GM18867 (cell line): ENCODE results near the gene TMEM43.

Source experiments
- ATAC-seq: cut with Tn5 transposase; IDR thresholded peaks from one replicate; pipeline ENCODE4 v1.9.1; 2021; ENCODE audit warnings: mild to moderate bottlenecking, moderate library complexity; ENCODE audit not compliant: unreplicated experiment

The TMEM43 gene

DNA sequence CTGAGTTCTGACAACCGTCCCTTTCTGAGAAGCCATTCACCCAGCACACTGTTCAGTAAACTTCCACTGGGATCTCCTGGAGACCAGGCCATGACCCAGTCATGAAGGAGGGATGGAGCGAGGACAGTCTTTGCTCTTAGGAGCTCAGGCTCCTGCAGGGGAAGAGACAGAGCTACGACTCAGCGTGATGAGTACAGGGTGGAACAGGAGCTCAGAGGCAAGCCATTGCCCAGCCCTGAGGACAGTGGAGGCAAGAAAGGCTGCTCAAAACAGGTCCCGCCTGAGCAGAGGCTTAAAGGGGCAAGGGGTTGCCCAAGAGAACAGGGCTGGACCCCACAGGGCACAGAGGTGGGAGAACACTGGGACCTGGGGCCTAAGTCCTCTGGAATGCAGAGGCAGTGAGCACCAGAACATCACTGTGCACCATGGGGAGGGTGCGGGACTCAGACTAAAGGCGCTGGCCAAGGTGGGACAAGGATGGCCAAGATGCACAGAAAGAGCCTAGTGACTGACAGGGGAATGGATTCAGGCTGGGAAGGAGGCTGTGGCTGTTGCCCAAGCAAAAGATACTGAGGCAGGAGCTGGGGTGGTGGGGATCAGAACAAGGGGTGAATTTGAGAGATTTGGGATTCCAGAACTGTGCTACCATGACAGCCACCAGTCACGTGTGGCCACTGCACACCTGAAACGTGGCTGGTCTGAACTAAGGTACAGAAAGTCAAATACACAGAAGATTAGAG, 25.8 kb downstream of the TMEM43 start:
- ATAC-seq: no peak

DNA sequence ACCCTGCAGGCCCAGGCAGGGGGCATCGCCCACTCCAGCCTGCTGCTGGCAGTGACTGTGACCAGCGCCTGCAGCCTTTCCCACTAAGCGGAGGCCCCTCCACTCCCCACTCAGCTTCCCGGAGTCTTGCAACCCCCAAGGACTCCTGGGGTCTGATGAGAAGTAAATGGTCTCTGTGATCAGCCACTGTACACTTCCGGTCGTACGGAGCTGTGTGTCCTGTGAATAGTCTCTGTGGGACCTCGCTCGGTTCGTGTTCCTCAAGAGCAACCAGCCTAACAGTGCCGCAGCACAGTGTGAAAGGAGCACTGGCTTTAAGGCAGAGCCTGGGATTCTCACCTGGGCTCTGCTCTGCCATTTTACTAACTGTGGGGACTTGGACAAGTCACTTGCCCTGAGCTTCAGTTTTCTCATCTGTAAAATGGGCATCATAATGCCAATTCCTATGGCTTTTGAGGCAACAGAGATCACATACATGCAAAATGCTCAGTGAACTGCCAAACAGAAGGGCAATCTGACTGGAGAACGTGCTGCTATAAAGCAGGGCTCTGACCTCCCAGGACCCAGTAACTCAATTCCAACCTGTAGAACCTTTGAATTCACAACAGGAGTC, 26.7 kb downstream of the TMEM43 start:
- ATAC-seq: no peak

DNA sequence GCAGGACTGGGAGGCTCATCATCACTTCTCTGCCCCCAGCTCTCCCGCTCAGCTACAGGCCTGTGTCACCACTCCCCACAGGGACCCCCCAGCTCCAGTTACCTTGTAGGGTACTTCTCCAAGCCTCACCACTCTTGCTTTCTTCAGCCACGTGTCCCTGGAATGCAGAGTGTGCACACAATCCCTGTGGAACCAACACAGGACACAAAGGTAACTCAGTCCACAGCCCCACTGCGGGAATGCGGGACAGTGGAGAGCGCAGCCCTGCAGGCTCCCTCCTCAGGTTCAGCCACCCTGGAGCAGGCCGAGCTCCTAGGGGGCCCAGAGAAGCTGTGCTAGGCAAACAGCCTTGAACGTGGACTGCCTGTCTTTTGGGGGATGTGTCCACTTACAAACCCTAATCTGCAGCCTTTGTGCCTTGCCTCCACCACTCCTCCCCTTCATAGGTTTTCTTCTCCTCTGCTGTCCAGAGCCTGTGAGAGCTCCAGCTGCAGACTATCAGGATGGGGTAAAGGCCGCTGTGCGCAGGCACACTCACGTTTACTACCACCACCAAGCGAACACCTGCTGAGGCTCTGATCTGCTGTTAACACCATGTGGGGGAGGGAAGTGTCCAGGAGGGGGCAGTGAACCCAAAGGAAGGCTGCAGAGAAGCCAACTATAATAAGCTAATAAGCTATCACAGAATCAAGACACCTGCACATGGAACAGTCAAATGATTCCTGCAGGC, 27.5 kb downstream of the TMEM43 start:
- ATAC-seq: no peak

DNA sequence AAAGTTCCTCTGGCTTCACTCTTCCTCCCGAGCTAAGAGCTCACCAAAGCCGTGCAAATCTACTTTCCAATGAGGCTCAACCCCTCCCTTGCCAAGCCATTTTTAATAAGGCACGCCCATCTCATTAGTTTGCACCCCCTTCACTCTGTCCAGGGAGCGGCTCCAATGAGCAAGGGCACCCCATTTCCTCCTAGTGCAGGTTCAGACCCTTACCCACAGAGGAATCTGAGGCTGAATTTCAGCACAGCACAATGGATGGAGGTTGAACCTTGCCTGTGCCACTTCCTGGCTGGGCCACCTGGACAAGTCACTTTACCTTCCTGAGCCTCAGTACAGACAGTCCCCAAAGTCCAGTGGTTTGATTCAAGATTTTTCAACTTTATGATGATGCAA, 28.1 kb downstream of the TMEM43 start:
- ATAC-seq: no peak

DNA sequence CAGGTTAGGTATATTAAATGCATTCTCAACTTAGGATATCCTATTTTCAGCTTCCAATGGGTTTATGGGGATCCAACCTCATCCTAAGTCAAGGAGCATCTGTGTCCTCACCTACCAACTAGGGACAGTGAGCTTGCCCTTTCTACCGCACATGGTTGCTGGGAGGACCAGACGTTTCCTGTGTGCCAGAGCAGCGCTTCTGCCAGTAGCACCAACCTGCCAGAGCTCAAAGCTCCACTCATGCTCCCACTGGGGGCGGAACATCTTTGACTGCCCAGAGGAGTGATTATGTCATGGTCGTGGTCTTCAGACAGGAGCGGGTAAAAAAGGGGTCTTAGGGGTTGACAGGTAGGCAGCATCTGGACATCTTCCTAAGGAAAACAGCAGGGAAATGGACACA, 28.8 kb downstream of the TMEM43 start:
- ATAC-seq: no peak

DNA sequence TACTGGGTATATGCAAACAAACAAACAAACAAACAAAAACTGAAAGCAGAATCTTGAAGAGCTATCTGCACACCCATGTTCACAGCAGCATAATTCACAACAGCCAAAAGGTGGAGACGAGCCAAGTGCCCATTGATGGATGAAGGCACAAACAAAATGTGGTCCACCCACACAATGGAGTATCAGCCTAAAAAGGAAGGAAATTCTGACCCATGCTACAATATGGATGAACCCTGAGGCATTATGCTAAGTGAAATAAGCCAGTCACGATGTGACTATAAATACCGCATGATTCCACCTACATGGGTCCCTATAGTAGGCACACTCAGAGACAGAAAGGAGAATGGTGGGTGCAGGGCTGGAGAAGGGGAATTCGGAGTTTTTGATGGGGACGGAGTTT, 29.4 kb downstream of the TMEM43 start:
- ATAC-seq: no peak

DNA sequence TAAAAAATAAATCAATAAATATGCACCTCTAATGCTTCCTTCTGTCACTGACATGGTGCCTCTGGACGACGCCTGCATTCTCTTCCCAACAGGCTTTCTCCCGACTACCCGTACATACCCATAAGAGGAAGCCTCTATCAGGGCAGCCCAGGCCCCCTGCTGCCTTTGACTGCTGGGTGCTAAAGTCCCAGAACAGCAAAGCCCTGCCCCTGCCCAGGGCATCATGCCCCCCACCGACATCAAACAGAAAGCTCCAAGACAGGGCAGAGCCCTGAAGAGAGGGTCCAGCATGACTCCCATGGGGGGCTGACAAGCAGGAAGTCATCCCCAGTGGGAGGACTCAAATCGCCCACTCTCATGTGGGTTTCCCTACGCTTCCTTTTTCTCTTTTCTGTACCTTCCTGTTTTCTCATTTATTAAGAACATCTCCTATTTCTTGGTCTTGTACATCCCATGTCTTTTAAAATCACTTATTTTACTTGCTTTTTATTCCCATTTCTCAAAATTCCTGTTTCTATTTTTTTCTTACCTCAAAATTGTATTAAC, 30.1 kb downstream of the TMEM43 start:
- ATAC-seq: no peak

DNA sequence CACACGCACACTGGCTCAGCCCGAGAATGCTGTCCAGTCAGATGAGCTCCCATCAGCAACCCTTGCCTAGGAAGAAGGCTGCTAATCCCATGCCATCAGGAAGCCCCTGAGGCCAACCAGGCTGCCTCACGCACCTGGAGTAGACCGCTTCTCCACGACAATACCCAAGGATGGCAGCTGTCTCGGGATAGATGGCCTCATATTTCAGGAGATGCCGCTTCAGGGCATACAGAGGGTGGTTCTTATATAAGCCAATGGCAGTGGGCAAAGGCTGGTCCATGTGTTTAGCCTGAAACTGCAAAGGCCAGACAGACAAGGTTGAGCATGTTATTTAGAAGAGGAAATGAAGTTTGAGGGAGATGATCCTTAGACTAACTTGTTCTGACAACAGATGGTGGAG, 31.3 kb downstream of the TMEM43 start:
- ATAC-seq: no peak

DNA sequence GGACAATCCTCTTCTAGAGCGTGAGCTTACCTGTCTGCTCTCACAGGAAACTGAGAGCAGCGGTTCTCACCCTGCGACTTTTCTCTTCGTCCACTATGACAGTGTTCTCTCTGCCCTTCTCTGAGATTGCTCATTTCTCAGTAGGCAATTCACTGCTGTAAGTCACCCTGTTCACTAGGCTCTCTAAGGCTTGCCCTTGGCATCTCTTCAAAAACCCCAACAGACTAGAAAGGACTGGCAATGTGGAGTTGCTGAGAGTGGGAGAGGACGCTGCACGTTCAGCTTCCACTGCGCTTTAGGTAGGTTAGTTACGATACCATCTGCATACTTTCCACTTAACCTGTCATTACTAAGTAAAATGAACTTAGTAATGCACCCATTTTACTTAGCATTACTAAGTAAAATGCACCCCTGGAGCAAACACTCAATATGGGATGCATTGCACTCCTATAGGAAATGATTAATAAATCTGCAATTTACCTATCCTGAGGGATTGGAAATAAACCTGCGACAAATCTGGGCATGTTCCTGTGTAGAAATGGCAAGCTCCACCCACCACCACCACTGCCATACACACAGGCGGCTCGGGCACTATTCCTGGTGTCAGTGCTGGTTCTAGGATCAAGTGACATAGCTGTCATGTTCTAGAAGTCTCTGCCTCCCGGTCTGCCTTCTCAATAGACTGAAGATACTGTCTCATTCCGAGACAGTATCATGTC, 32.1 kb downstream of the TMEM43 start:
- no peak for ATAC-seq

DNA sequence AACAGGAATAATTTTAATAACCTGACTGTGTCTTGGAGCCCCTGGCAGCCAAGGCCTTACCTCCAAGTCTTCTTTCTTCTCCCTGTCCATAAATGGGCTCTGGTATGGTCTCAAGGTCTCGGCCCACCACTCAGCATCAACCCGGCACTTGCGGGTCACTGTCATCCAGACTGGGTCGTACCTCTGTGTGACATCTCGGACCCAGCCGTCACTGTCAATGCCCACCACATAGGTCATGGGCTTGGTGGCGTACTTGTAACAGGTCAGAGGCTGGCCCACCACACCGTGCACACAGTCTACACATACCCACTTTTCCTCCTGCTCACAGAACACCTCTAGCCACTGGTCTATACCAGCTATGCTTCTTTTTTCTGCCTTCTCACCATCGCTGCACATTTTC, 33.1 kb downstream of the TMEM43 start:
- ATAC-seq: no peak

DNA sequence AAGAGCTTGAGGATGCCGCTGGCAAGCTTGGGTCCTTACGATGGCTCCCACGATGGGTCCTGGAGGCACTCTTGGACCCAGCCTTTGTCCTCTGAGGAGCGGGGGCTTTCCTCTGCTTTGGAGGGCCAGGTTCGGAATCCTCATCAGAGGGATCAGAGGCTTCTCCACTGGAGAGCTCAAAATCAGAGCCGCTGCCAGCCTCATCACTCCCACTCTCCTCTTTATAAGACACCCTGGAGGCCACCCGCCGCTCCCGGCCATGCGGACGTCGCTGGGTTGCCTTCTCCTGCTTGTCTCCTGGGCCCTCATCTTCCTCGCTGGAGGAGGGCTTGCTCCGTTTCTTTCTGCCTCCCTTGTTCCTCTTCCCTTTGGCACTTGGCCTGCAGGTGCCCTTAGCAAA, 33.5 kb downstream of the TMEM43 start:
- ATAC-seq: no peak

DNA sequence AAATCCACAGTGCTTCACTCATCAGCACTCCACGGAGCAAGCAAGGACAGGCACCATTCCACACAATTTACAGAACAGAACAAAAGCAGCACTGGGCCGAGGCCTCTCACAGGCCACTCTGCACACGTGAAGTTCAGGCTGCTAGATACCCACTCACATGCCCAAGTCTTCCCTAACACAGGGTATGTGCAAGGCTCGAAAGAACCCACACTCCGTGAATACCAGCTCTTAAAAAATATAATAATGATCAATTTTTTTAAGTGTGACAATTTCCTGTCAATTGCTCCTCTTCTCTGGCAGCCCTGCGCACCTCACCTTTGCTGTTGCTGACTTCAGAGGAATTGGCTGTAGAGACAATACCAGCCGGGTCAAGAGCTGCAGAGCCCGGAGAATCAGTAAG, 34.6 kb downstream of the TMEM43 start:
- ATAC-seq: no peak

DNA sequence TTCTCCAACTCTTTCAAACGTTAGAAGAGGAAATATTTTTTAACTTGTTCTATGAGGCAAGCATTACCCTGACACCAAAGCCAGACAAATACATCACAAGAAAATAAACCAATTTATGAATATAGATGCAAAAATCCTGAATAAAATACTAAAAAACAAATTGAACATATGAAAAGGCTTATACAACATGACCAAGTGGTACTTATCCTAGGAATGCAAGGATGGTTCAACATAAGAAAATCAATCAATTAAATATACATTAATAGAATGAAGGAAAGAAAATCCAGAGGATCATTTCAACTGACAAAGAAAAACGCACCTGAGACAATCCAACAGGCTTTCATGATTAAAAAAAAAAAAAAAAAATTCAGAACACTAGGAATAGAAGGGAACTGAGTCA, 36.4 kb downstream of the TMEM43 start:
- ATAC-seq: no peak

DNA sequence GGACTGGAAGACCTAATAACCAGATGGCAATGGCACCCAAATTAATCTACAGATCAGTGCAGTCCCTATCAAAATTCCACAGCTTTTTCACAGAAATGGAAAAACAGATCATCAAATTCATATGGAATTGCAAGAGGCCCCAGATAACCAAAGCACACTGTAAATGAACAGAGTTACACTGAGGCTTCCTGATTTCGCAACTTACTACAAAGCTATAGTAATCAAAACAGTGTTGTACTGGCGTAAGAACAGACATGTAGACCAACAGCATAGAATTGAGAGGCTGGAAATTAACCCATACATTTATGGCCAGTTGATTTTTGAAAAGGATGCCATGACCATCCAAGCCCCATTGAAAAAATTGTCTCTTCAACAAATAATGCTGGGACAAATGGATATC, 37.3 kb downstream of the TMEM43 start:
- no peak for ATAC-seq

DNA sequence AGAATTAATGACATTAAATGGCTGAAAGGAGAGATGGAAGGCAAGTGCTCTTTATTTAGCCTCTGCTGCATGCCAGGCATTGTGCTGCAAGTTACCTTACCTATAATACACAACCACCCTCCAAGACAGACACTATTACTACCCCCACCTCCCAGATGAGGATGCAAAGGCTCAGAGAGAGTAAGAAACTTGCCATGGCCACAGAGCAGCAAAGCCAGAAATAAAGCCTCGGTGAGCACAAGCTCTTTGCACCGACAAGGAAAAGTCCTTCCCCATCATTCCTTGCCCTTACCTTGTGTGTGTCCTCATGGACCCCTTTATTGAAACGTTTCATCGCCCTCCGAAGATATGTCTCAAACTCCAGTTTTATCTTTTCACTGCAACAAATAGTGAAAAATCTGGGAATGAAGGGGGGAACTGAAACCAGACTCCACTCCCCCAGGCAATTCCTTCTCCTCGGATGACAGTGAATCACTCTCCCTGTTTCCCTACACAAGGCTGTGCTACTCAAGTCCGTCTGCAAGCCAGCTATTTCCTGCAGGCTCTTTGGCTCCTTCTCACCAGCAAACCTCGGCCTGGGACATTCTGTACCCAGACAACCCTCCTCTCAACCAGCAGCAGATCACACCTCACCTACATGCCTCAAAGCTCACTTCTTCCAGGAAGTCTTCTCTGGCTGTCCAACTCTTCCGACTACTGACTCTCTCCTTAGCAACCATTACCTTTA, 42.2 kb downstream of the TMEM43 start:
- ATAC-seq: no peak

DNA sequence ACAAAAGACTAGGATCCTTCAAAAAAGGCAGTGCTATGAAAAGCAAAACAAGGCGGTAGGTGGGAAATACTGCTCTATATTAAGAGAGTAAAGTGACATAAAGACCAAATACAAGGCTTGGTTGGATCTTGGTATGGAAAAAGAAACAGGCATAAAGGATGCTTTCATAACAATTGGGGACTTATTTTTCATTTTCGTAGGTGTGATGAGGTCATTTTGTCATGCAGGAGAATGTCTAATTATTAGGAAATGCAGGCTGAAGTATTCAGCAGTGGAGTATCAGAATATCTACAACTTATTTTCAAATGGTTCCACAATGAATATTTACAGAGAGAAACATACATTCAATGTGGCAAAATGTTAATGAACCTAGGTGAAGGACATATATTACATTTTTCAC, 44.6 kb downstream of the TMEM43 start:
- no peak for ATAC-seq

DNA sequence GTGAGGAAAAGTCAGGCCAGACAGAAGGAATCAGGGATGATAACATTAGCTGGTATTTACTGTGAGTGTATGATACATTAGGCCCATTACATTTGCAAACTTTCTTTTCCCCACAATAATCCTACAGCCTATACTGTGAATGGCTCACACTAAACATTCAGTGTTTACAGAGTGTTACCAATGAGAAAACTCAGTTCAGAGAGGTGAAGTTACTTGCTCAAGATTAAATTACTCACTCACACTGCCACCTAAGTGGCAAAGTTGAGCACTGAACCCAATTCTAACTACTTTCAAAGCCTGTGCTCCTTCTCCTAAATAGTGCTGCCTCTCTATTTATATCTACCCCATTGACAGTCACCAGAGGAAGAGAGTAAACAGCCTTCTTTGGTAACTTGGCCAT, 45.0 kb downstream of the TMEM43 start:
- ATAC-seq: no peak

DNA sequence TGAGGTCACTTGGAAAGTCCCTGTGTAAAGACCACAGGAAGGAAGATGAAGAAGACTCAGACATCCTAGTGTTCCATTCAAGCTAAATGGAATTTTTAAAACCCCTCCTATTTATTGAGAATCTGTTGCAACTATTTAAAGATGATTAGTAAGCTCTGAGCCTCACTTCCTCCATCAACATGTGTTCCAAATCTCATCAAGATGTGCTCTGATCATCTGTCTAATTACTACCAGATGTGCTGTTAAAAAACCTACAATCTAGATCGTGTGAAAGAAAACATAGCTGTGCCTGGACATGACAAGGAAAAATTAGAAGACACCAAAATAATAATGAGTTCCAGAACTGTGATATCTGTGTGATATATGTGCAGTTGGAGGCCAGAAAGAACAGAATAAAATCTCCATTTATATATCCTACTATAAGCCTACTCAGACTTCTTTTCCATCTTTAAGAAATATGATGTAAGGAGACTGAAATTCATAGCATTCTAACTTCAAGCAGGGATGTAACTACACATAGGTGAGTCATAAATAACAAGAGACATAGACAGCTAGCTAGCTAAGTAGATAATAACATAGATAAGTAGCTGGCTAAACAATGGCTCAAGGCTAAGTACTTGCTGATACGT, 45.8 kb downstream of the TMEM43 start:
- no peak for ATAC-seq

DNA sequence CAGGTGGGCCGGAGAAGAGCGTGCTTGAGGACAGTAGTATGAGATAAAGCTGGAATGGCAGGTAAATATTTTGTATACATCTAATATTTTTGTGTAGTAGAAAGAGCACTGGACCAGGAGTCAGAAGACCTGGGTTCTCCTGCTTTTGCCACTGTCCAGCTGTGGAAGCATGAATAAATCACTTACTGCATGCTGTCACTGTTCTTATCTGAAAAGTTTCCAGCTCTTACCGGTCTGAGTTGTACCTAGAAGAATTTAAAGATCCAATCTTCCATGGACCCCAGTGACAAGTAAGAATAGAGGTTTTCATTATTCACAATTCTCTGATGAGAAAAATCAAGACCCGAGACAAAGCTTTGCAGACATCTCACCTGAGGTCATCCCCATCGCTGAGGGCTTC, 47.6 kb downstream of the TMEM43 start:
- no peak for ATAC-seq

DNA sequence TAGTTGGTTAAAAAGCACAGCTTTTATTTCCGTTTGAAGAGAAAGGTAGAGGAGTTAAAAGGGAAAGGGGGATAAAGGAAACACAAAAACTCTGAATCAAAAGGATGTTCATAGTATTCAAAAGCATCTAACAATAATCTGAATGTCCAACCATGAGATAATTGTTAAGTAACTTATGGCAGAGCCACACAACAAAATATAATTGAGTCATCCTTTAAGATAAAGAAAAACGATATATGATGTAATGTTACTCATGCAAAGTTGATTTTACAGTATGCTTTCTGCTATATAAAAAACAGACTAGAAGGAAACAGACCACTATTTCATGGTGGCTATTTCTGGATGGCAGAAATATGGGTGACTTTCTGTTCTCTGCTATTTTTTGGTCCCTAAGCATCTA, 49.6 kb downstream of the TMEM43 start:
- ATAC-seq: no peak
